Kidney (tissue), 14 donors: ENCODE data around the gene CENPE. TPM values are rescaled to one million over a fixed set of nuclear protein-coding genes. Genes with fewer than 3 reads are reported as not detected.

ENCODE experiments used
- DNase-seq, 5 donors: peaks; one replicate each; pipeline ENCODE4 v3.0.0-alpha.2; 2013 to 2020
- FAIRE-seq: peaks from 2 replicates; lab custom pipeline; 2012; peaks lifted over from hg19 to GRCh38; lab: Jason Lieb, UNC
- H3K27ac ChIP-seq, 2 donors: one replicate each; pipeline ENCODE4 v1.7.0; 2013; ENCODE audit warnings: low read depth in 2 of 2, low read length in 2 of 2, inconsistent platforms in 1 of 2
- H3K27me3 ChIP-seq: one replicate; pipeline ENCODE4 v1.7.1; 2013; ENCODE audit warnings: low read length, inconsistent platforms; ENCODE audit not compliant: control insufficient read depth, insufficient read depth
- H3K36me3 ChIP-seq, 3 donors: one replicate each; pipeline versions ENCODE4 v1.7.0 to v1.7.1; 2013; ENCODE audit warnings: low read length in 3 of 3, control low read depth in 1 of 3, inconsistent platforms in 1 of 3; ENCODE audit not compliant: insufficient read depth in 3 of 3, control insufficient read depth in 2 of 3
- H3K4me1 ChIP-seq, 3 donors: one replicate each; pipeline versions ENCODE4 v1.7.0 to v1.7.1; 2013; ENCODE audit warnings: low read length in 3 of 3, inconsistent platforms in 1 of 3, low read depth in 1 of 3; ENCODE audit not compliant: control insufficient read depth in 2 of 3, insufficient read depth in 2 of 3
- H3K4me3 ChIP-seq, 3 donors: one replicate each; pipeline versions ENCODE4 v1.7.0 to v1.8.1; 2013; ENCODE audit warnings: low read length in 3 of 3, control low read depth in 1 of 3, inconsistent platforms in 1 of 3
- H3K9ac ChIP-seq, 3 donors: one replicate each; pipeline versions ENCODE4 v1.7.0 to v1.7.1; 2013; ENCODE audit warnings: low read length in 3 of 3, control low read depth in 1 of 3, inconsistent platforms in 1 of 3
- H3K9me3 ChIP-seq, 3 donors: one replicate each; pipeline versions ENCODE4 v1.7.0 to v1.7.1; 2013; ENCODE audit warnings: low read length in 3 of 3, control low read depth in 1 of 3, inconsistent platforms in 1 of 3; ENCODE audit not compliant: control insufficient read depth in 2 of 3, insufficient read depth in 1 of 3
- CTCF ChIP-seq: IDR thresholded peaks from 3 replicates; pipeline ENCODE4 v1.5.1; 2012; ENCODE audit warnings: mild to moderate bottlenecking, moderate library complexity, borderline replicate concordance; ENCODE audit not compliant: insufficient read depth; ENCODE audit errors: extremely low read depth
- intact Hi-C: fragments of 100-400 bp; cut with DNase I; formaldehyde crosslinking; loops from one replicate; pipeline ENCODE4 v1.11.1; 2022
- polyA plus RNA-seq: library from polyadenylated mRNA; stranded (reverse); fragments of 350-450 nt; fragmentation: Illumina TruSeq; extraction: RNeasy Lipid Tissue Mini Kit (QIAGEN cat#74804); gene quantifications from one replicate; pipeline ENCODE4 v1.2.3, GENCODE V29; 2014; ENCODE audit warnings: low read depth, low replicate concordance; ENCODE audit not compliant: insufficient read depth
- total RNA-seq: library from RNA; stranded (reverse); fragmentation: NEBNext Ultra II Directional; extraction: Animal tissue kit (Norgen Biotek cat#: 25700); gene quantifications from one replicate; pipeline ENCODE4 v1.2.1, GENCODE V29; 2021
- donor health status: control.
- donor health status: control.
- donor health status: control.
- donor health status: control.
- donor health status: control.
- donor health status: DM: yes; HTN: yes; CAD: no.
- donor health status: Normal renal cell carcinoma (clear cell type).

The CENPE gene
- total and polyA plus RNA-seq, 2 donors from 2014 or later, result 0.32 to 2.5 TPM

GRCh38 chr4:103075435-103075893 lies 122.7 kb downstream of the CENPE start:
- intact Hi-C loops, result no loop called here
- H3K36me3 ChIP-seq, result peaks cover 0 to 8% (median 5%) of the 10 kb centered on the region in 3 donors
- H3K9me3 ChIP-seq, result no peaks in the 10 kb centered on the region
- H3K27me3 ChIP-seq, result no peaks in the 10 kb centered on the region
- peaks cover 0 to 5% (median 0%) of the 10 kb centered on the region in 3 donors for H3K4me1 ChIP-seq
- H3K9ac ChIP-seq, result peak overlapping the region in 2 of 3 donors; percentile 10 to 65
- no peak overlapping the region for H3K27ac ChIP-seq
- peak overlapping the region; percentile 35 to 68 (median 51) for H3K4me3 ChIP-seq
- FAIRE-seq (no peak), DNase-seq (peak in 1 of 5 donors; percentile 22)
- TF ChIP-seq CTCF, result no peak

DNA sequence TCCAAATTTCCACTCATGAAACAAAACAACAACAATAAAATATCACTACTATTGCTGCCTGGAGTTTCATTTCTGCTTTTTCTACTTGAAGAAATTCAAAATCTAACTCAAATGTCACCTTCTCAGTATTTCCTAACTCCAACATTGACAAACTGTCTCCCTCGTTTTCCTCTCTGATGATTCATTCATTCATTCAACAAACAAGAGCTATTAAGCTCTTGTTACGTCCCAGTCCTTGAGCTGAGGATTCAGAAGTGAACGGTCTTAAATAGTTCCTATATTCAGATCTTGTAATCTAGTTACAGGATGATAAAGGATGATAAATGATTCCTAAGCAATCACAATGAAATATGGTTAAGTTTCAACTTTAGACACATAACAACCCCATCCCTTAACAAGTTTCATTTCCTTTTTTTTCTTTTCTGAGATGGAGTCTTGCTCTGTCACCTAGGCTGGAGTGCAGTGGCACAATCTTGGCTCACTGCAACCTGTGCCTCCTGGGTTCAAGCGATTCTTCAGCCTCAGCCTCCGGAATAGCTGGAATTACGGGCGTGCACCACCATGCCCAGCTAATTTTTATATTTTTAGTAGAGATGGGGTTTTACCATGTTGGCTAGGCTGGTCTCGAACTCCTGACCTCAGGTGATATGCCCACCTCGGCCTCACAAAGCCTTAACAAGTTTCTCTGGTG lies 123.3 kb downstream of the CENPE start:
- peaks cover 0 to 5% (median 0%) of the 10 kb centered on the region in 3 donors for H3K4me1 ChIP-seq
- no peak for TF ChIP-seq CTCF
- intact Hi-C loops, result no loop called here
- H3K27me3 ChIP-seq, result no peaks in the 10 kb centered on the region
- FAIRE-seq (no peak), DNase-seq (no peak)
- peaks cover 0 to 6% (median 4%) of the 10 kb centered on the region in 3 donors for H3K36me3 ChIP-seq
- H3K4me3 ChIP-seq, result no peak overlapping the region
- no peak overlapping the region for H3K27ac ChIP-seq
- H3K9me3 ChIP-seq, result no peaks in the 10 kb centered on the region
- H3K9ac ChIP-seq, result no peak overlapping the region

DNA sequence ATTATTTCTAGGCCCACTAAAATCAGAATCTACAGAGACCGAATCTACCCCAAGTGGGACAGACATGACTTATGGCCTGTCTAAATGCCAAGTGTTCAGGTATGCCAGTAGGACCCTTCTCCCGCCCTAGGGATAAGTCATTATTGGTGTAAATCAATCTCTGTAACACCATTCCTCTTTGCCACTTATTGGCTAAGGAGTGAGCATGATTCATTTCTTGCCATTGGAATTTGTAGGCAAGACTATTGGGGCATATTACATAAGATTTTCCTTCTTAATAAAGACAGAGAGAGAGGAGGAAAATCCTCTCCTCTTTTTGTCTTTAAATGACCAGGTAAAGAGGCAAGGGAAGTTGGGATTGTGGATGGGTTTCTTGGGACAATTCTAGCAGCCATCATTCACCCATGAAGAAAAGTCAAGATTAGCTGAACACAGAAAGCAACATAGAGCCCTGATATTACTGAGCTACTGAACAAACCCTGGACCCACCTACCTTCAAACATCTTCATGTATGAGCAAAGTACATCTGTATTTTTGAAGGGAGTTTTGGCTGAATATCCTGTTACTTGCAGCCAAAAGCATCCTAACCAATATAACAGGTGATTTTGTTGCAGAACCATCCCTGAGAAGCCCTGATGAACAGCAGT lies 124.2 kb downstream of the CENPE start:
- Histone ChIP-seq H3K9ac (no peak overlapping the region), H3K4me3 (no peak overlapping the region), H3K9me3 (no peaks in the 10 kb centered on the region), H3K4me1 (peaks cover 0 to 5% (median 0%) of the 10 kb centered on the region in 3 donors), H3K27me3 (no peaks in the 10 kb centered on the region), H3K36me3 (no peaks in the 10 kb centered on the region), H3K27ac (no peak overlapping the region)
- TF ChIP-seq CTCF, result no peak
- intact Hi-C loops, result no loop called here
- DNase-seq (no peak), FAIRE-seq (no peak)
